ENCODE results near the gene PIGN.

The PIGN gene

DNA sequence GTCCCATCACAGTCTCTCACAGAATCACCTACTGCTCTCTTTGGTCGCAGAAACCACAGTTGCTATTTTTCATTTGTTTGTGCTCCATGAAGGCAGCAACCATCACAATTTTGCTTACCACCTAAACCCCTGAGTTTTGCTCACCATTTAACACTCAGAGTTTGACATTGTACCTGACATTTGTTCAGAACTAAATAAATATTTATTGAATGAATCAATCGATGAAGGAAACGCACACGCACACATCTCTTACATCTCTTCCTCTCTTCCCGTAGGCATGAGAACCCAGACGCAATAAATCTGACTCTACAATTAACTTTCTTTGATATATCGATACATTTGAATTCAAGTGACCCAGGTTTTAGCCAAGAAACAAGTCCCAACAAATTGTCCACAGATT lies 188.5 kb downstream of the PIGN start:
- Histone ChIP-seq H3K9me3 (ENCODE audit: control insufficient read depth, low read length) (no peaks in the 10 kb centered on the region), H3K36me3 (ENCODE audit: control insufficient read depth, insufficient read depth, low read length, severe bottlenecking) (no peaks in the 10 kb centered on the region), H3K4me1 (ENCODE audit: control insufficient read depth, insufficient read depth, low read length) (peaks cover 18% of the 10 kb centered on the region), H3K4me3 (ENCODE audit: low read length) (no peak overlapping the region), H3K9ac (ENCODE audit: low read length) (no peak overlapping the region), H3K27me3 (replicated peaks; ENCODE audit: control insufficient read depth, insufficient read depth, low read length) (no peaks in the 10 kb centered on the region)
- no peak for DNase-seq (ENCODE audit: low read depth)

GRCh38 chr18:61995618-61996017 lies 191.2 kb downstream of the PIGN start:
- H3K9me3 ChIP-seq (ENCODE audit: control insufficient read depth, low read length): no peaks in the 10 kb centered on the region
- H3K27me3 ChIP-seq (replicated peaks; ENCODE audit: control insufficient read depth, insufficient read depth, low read length): no peaks in the 10 kb centered on the region

GRCh38 chr18:61993831-61994230 lies 193.0 kb downstream of the PIGN start:
- Histone ChIP-seq H3K9ac (ENCODE audit: low read length) (no peak overlapping the region), H3K4me1 (ENCODE audit: control insufficient read depth, insufficient read depth, low read length) (peaks cover 36% of the 10 kb centered on the region), H3K27me3 (replicated peaks; ENCODE audit: control insufficient read depth, insufficient read depth, low read length) (no peaks in the 10 kb centered on the region), H3K9me3 (ENCODE audit: control insufficient read depth, low read length) (no peaks in the 10 kb centered on the region), H3K36me3 (ENCODE audit: control insufficient read depth, insufficient read depth, low read length, severe bottlenecking) (no peaks in the 10 kb centered on the region), H3K4me3 (ENCODE audit: low read length) (no peak overlapping the region)
- DNase-seq (ENCODE audit: low read depth): peak; percentile 40

More at GRCh38 chr18:61995618-61996017, 191.2 kb downstream of the PIGN start:
- Histone ChIP-seq H3K4me1 (ENCODE audit: control insufficient read depth, insufficient read depth, low read length) (peaks cover 42% of the 10 kb centered on the region), H3K4me3 (ENCODE audit: low read length) (no peak overlapping the region), H3K36me3 (ENCODE audit: control insufficient read depth, insufficient read depth, low read length, severe bottlenecking) (no peaks in the 10 kb centered on the region), H3K9ac (ENCODE audit: low read length) (no peak overlapping the region)
- DNase-seq (ENCODE audit: low read depth): no peak

GRCh38 chr18:61992923-61993322 lies 193.9 kb downstream of the PIGN start:
- H3K4me1 ChIP-seq (ENCODE audit: control insufficient read depth, insufficient read depth, low read length): peaks cover 31% of the 10 kb centered on the region
- H3K27me3 ChIP-seq (replicated peaks; ENCODE audit: control insufficient read depth, insufficient read depth, low read length): no peaks in the 10 kb centered on the region
- DNase-seq (ENCODE audit: low read depth): peak; percentile 82
- H3K36me3 ChIP-seq (ENCODE audit: control insufficient read depth, insufficient read depth, low read length, severe bottlenecking): no peaks in the 10 kb centered on the region
- peak overlapping the region; percentile 62 for H3K4me3 ChIP-seq (ENCODE audit: low read length)
- peak overlapping the region; percentile 63 for H3K9ac ChIP-seq (ENCODE audit: low read length)
- H3K9me3 ChIP-seq (ENCODE audit: control insufficient read depth, low read length): no peaks in the 10 kb centered on the region

DNA sequence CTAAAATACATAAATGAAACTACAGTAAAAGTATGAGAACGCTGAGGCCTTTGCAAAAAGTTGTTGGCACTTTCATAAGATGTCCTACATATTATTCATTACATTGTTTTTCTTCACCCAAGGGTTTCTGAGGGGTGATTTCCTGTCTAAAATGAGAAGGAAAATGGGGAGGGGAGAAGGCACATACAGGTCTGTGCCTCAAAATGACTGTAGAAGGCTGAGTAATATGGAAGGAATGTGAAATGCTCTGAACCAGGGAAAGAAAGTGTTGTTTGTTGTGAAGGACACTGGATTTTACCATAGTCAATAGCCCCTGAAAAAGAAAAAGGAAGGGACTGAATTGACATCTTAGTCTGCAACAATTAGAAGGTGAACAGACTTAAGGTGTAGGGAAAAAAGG lies 194.6 kb downstream of the PIGN start:
- DNase-seq (ENCODE audit: low read depth): peak; percentile 79
- H3K9me3 ChIP-seq (ENCODE audit: control insufficient read depth, low read length): no peaks in the 10 kb centered on the region

GRCh38 chr18:61991836-61992235 lies 195.0 kb downstream of the PIGN start:
- Histone ChIP-seq H3K27me3 (replicated peaks; ENCODE audit: control insufficient read depth, insufficient read depth, low read length) (no peaks in the 10 kb centered on the region), H3K9ac (ENCODE audit: low read length) (peak overlapping the region; percentile 14), H3K4me1 (ENCODE audit: control insufficient read depth, insufficient read depth, low read length) (peaks cover 31% of the 10 kb centered on the region), H3K9me3 (ENCODE audit: control insufficient read depth, low read length) (no peaks in the 10 kb centered on the region), H3K4me3 (ENCODE audit: low read length) (peak overlapping the region; percentile 7), H3K36me3 (ENCODE audit: control insufficient read depth, insufficient read depth, low read length, severe bottlenecking) (no peaks in the 10 kb centered on the region)
- peak; percentile 6 for DNase-seq (ENCODE audit: low read depth)

More for the DNA sequence above, 194.6 kb downstream of the PIGN start:
- Histone ChIP-seq H3K27me3 (replicated peaks; ENCODE audit: control insufficient read depth, insufficient read depth, low read length) (no peaks in the 10 kb centered on the region), H3K4me3 (ENCODE audit: low read length) (peak overlapping the region; percentile 62), H3K4me1 (ENCODE audit: control insufficient read depth, insufficient read depth, low read length) (peaks cover 31% of the 10 kb centered on the region), H3K9ac (ENCODE audit: low read length) (peak overlapping the region; percentile 63), H3K36me3 (ENCODE audit: control insufficient read depth, insufficient read depth, low read length, severe bottlenecking) (no peaks in the 10 kb centered on the region)

GRCh38 chr18:61991201-61991600 lies 195.7 kb downstream of the PIGN start:
- Histone ChIP-seq H3K36me3 (ENCODE audit: control insufficient read depth, insufficient read depth, low read length, severe bottlenecking) (no peaks in the 10 kb centered on the region), H3K27me3 (replicated peaks; ENCODE audit: control insufficient read depth, insufficient read depth, low read length) (no peaks in the 10 kb centered on the region), H3K4me1 (ENCODE audit: control insufficient read depth, insufficient read depth, low read length) (peaks cover 31% of the 10 kb centered on the region), H3K9ac (ENCODE audit: low read length) (no peak overlapping the region), H3K4me3 (ENCODE audit: low read length) (no peak overlapping the region), H3K9me3 (ENCODE audit: control insufficient read depth, low read length) (no peaks in the 10 kb centered on the region)
- DNase-seq (ENCODE audit: low read depth): peak; percentile 43
